ENCODE data around the gene SLC16A10. TPM values are rescaled to one million over a fixed set of nuclear protein-coding genes. Genes with fewer than 3 reads are reported as not detected.

The SLC16A10 gene
- total and polyA plus RNA-seq, 2 donors (not counting 3 experiments of a cell fraction or from before 2014, with no cell fraction given), result not detected

DNA sequence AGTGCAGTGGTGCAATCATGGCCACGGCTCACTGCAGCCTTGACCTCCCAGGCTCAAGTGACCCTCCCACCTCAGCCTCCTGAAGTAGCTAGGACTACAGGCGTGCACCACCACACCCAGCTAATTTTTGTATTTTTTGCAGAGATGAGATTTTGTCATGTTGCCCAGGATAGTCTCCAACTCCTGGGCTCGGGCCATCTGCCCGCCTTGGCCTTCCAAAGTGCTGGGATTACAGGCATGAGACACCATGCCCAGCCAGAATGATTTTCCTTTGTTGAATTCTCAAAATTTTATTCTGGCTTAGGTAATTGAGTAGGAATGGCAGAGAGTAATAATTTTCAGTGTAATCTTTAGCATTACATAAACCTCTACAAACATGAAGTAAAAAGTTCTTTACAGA lies 37.1 kb downstream of the SLC16A10 start:
- Histone ChIP-seq H3K27me3 (ENCODE audit: control insufficient read depth in 2 of 2, insufficient read depth in 2 of 2, low read length in 2 of 2) (peaks cover 8 to 12% of the 10 kb centered on the region in 2 experiments), H3K4me1 (ENCODE audit: control insufficient read depth, extremely low read depth, insufficient read depth, low read length) (no peaks in the 10 kb centered on the region), H3K9me3 (replicated peaks; ENCODE audit: control insufficient read depth, insufficient read depth, low read length) (no peaks in the 10 kb centered on the region), H3K9ac (replicated peaks; ENCODE audit: extremely low read depth, insufficient read depth, low read length) (no peak overlapping the region), H3K9me1 (replicated peaks; ENCODE audit: control insufficient read depth, extremely low read depth, insufficient read depth, low read length) (no peaks in the 10 kb centered on the region), H3K4me3 (replicated peaks in 1 of 3; ENCODE audit: insufficient read depth in 1 of 3, low read depth in 1 of 3, low read length in 3 of 3) (no peak overlapping the region), H3K4me2 (ENCODE audit: insufficient read depth, low read length) (no peak overlapping the region), H3K27ac (ENCODE audit: insufficient read depth, low read depth, low read length) (no peak overlapping the region), H4K20me1 (replicated peaks; ENCODE audit: control insufficient read depth, extremely low read depth, insufficient read depth, low read length) (no peaks in the 10 kb centered on the region), H2AFZ (ENCODE audit: low read depth, low read length) (no peak overlapping the region), H3K36me3 (ENCODE audit: control insufficient read depth in 2 of 2, extremely low read depth in 1 of 2, insufficient read depth in 2 of 2, low read length in 2 of 2) (no peaks in the 10 kb centered on the region), H3K79me2 (ENCODE audit: control insufficient read depth, insufficient read depth, low read length) (no peaks in the 10 kb centered on the region)
- DNase-seq (ENCODE audit: low read depth, low spot score) (no peak), FAIRE-seq (no peak)
- TF ChIP-seq EZH2 (IDR thresholded peaks at IDR 0.05; ENCODE audit: borderline replicate concordance, low read depth, low read length, severe bottlenecking) (no peak), CTCF (IDR thresholded peaks at IDR 0.05; ENCODE audit: extremely low read depth in 1 of 2, insufficient read depth in 1 of 2, low read depth in 1 of 2, low read length in 2 of 2) (no peak), POLR2A (IDR thresholded peaks at IDR 0.05; ENCODE audit: low read depth, low read length) (no peak), FOS (IDR thresholded peaks at IDR 0.05; ENCODE audit: borderline replicate concordance, insufficient read depth, low read length) (no peak), MAX (IDR thresholded peaks at IDR 0.05; ENCODE audit: insufficient read depth, insufficient read length) (no peak), MYC (IDR thresholded peaks at IDR 0.05; ENCODE audit: low read depth, low read length) (no peak), JUN (IDR thresholded peaks at IDR 0.05; ENCODE audit: borderline replicate concordance, insufficient read depth, insufficient read length, low read depth) (no peak), POLR2AphosphoS5 (IDR thresholded peaks at IDR 0.05; ENCODE audit: insufficient read depth, low read depth, low read length) (no peak), GATA2 (IDR thresholded peaks at IDR 0.05; ENCODE audit: insufficient read depth, insufficient read length, low read depth, low read length) (no peak)
- POLR2A ChIA-PET, result no interaction called here
- dilution Hi-C loops (cut with MboI; ENCODE audit: extremely low pct_ligation_motif_present, low sequenced_read_pairs) (no loop called here), intact Hi-C loops (cut with micrococcal nuclease) (no loop called here)
- CTCF ChIA-PET, result no interaction called here
- BruUV-seq (replicated peaks), result no TSS peak

All from endothelial cell of umbilical vein (primary cell).